HEK293 (cell line): ENCODE results near the gene UTP11.

ENCODE experiments used
- CTCF ChIA-PET: fragments of 350-600 bp; formaldehyde crosslinking; extraction: SDS; loops from one replicate; lab custom pipeline; 2021; ENCODE audit warnings: antibody characterized with exemption; lab: Yijun Ruan, JAX
- POLR2A ChIA-PET: fragments of 300-600 bp; formaldehyde crosslinking; extraction: SDS; loops from one replicate; lab custom pipeline; 2020; ENCODE audit warnings: antibody characterized with exemption, inconsistent platforms; lab: Yijun Ruan, JAX
- H3K27ac ChIP-seq: fragments of 200-500 bp; sonication (Bioruptor generic); 2 replicates; pipeline ENCODE4 v1.5.1; 2014; ENCODE audit warnings: low read depth, low read length, control low read depth, inconsistent platforms; ENCODE audit errors: extremely low read depth
- H3K36me3 ChIP-seq, 2 experiments: fragments of 200-500 bp in 1 of 2; sonication (Bioruptor generic) in 1 of 2; 1 replicate in 1 of 2; 2 replicates in 1 of 2; pipeline ENCODE4 v1.5.1; 2014 to 2017; ENCODE audit warnings: inconsistent platforms in 2 of 2, low read length in 2 of 2; ENCODE audit not compliant: control insufficient read depth in 2 of 2, insufficient read depth in 1 of 2
- H3K4me1 ChIP-seq: fragments of 200-500 bp; sonication (Bioruptor generic); 2 replicates; pipeline ENCODE4 v1.5.1; 2014; ENCODE audit warnings: mild to moderate bottlenecking, low read length, inconsistent platforms; ENCODE audit not compliant: control insufficient read depth, insufficient read depth
- H3K4me3 ChIP-seq: 2 replicates; pipeline ENCODE4 v1.5.1; 2011; ENCODE audit warnings: low read depth, mild to moderate bottlenecking, control low read depth, low read length, moderate library complexity
- H3K9me3 ChIP-seq: fragments of 200-500 bp; sonication (Bioruptor generic); 2 replicates; pipeline ENCODE4 v1.5.1; 2014; ENCODE audit warnings: low read depth, low read length, inconsistent platforms; ENCODE audit not compliant: control insufficient read depth, insufficient read depth
- EGR2 ChIP-seq: fragments of 450-650 bp; formaldehyde crosslinking; IDR thresholded peaks from 2 replicates; pipeline ENCODE4 v1.5.1; 2016; ENCODE audit warnings: low read depth, missing biosample characterization, missing genetic modification characterization
- KLF16 ChIP-seq: fragments of 450-650 bp; formaldehyde crosslinking; IDR thresholded peaks from 2 replicates; pipeline ENCODE4 v1.5.1; 2017; ENCODE audit warnings: missing biosample characterization, missing genetic modification characterization
- OVOL3 ChIP-seq: fragments of 450-650 bp; formaldehyde crosslinking; IDR thresholded peaks from 2 replicates; pipeline ENCODE4 v1.5.1; 2016; ENCODE audit warnings: missing biosample characterization, missing genetic modification characterization
- PATZ1 ChIP-seq: fragments of 450-650 bp; formaldehyde crosslinking; IDR thresholded peaks from 2 replicates; pipeline ENCODE4 v1.5.1; 2016; ENCODE audit warnings: missing biosample characterization, missing genetic modification characterization
- PRDM10 ChIP-seq: fragments of 450-650 bp; formaldehyde crosslinking; IDR thresholded peaks from 2 replicates; pipeline ENCODE4 v1.5.1; 2016; ENCODE audit warnings: missing biosample characterization, missing genetic modification characterization
- ZBTB17 ChIP-seq: fragments of 450-650 bp; formaldehyde crosslinking; IDR thresholded peaks from 2 replicates; pipeline ENCODE4 v1.5.1; 2016; ENCODE audit warnings: missing biosample characterization, missing genetic modification characterization
- ZBTB48 ChIP-seq: fragments of 450-650 bp; formaldehyde crosslinking; IDR thresholded peaks from 2 replicates; pipeline ENCODE4 v1.5.1; 2016; ENCODE audit warnings: missing biosample characterization, missing genetic modification characterization
- ZFHX2 ChIP-seq: fragments of 450-650 bp; formaldehyde crosslinking; conservative IDR thresholded peaks from 2 replicates; pipeline ENCODE4 v1.5.1; 2016; ENCODE audit warnings: missing biosample characterization, missing genetic modification characterization
- ZNF10 ChIP-seq: fragments of 450-650 bp; formaldehyde crosslinking; IDR thresholded peaks from 2 replicates; pipeline ENCODE4 v1.5.1; 2017; ENCODE audit warnings: missing biosample characterization, missing genetic modification characterization
- ZNF114 ChIP-seq: fragments of 450-650 bp; formaldehyde crosslinking; IDR thresholded peaks from 2 replicates; pipeline ENCODE4 v1.5.0; 2017; ENCODE audit warnings: missing biosample characterization, missing genetic modification characterization
- ZNF184 ChIP-seq: fragments of 450-650 bp; IDR thresholded peaks from 2 replicates; pipeline ENCODE4 v1.5.1; 2018; ENCODE audit warnings: missing biosample characterization, mild to moderate bottlenecking, missing genetic modification characterization
- ZNF202 ChIP-seq: fragments of 450-650 bp; formaldehyde crosslinking; IDR thresholded peaks from 2 replicates; pipeline ENCODE4 v1.5.1; 2016; ENCODE audit warnings: missing biosample characterization, missing genetic modification characterization, borderline replicate concordance
- ZNF350 ChIP-seq: fragments of 450-650 bp; formaldehyde crosslinking; IDR thresholded peaks from 2 replicates; pipeline ENCODE4 v1.5.0; 2017; ENCODE audit warnings: missing biosample characterization, mild to moderate bottlenecking, missing genetic modification characterization
- ZNF423 ChIP-seq: fragments of 450-650 bp; formaldehyde crosslinking; IDR thresholded peaks from 2 replicates; pipeline ENCODE4 v1.5.1; 2016; ENCODE audit warnings: missing biosample characterization, missing genetic modification characterization
- ZNF513 ChIP-seq: fragments of 450-650 bp; IDR thresholded peaks from 2 replicates; pipeline ENCODE4 v1.5.1; 2018; ENCODE audit warnings: missing biosample characterization, missing genetic modification characterization
- ZNF639 ChIP-seq: fragments of 450-650 bp; formaldehyde crosslinking; IDR thresholded peaks from 2 replicates; pipeline ENCODE4 v1.5.1; 2016; ENCODE audit warnings: missing biosample characterization, missing genetic modification characterization
- ZNF664 ChIP-seq: fragments of 450-650 bp; formaldehyde crosslinking; IDR thresholded peaks from 2 replicates; pipeline ENCODE4 v1.5.1; 2016; ENCODE audit warnings: missing biosample characterization, missing genetic modification characterization
- ZXDB ChIP-seq: fragments of 450-650 bp; formaldehyde crosslinking; IDR thresholded peaks from 2 replicates; pipeline ENCODE4 v1.5.1; 2016; ENCODE audit warnings: missing biosample characterization, missing genetic modification characterization
- TF ChIP-seq, protein P1 (sequence below): sonication (generic); formaldehyde crosslinking; IDR thresholded peaks from 2 replicates; pipeline ENCODE4 v1.8.1; 2022; ENCODE audit warnings: mild to moderate bottlenecking, moderate library complexity, missing genetic modification reagents
- TF ChIP-seq, protein P2 (sequence below): fragments of 450-650 bp; formaldehyde crosslinking; IDR thresholded peaks from 2 replicates; pipeline ENCODE4 v1.5.1; 2017; ENCODE audit warnings: missing biosample characterization, mild to moderate bottlenecking, missing genetic modification characterization, moderate library complexity

The UTP11 gene

DNA sequence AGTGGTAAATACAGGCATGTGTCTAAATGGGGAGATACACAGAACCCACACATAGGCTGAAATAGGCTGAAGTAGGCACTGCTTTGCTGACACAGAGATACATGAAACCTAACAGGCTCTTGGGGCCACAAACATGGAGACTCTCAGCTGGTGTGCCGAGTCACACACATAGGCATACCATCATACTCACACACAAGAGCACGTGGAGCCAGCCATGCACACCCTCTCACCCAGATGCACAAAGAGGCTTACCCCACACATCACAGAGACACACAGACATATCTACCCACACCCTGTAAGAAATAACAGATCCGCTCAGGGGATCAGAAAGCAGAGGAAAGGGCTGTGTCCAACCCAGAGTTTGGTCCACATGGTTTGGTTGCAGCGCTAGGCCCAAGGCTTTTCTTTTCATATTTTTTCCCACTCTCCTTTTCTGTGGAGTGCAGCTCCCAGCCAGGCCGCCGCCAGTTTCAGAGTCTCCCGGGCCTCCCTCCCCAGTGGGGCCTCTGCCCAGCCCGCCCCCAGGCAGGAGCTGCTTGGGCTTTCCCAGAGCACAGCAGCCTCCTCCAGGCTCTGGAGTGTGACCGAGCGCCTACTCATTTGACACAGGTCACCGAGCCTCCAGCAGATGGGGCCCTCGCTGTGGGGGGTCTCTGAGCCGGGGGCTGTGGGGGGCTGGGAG is 38.0 kb downstream of the UTP11 start (continued):
- 0 out of 2 replicates have a peak, but pooled peaks have one; percentile 24 for TF ChIP-seq PRDM10 (tag by site-specific recombination)
- no peak for TF ChIP-seq ZNF202 (tag by site-specific recombination)
- peak; percentile 90 for TF ChIP-seq ZFHX2 (tag by site-specific recombination)

DNA sequence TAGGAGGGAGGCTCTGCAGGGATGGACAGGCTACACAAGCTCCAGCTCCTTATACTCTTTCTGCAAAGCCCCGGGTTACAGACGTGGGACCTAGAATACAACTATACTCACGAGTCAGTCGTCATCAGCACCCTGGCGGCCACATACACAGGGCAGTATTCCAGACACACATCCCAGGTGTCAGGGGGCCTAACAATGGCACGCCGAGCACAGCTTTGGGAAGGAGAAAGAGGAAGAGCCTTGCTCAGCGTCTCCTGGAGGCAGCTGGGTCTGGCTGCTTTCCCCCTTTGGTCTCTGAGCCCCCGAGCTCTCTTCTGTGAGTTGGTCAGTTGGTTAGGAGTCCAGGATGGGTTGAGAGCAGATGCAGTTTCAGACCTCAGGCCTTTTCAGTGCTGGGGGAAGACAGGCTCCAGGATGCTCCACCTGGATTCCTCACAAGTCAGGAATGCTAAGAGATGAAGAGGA is 38.6 kb downstream of the UTP11 start:
- POLR2A ChIA-PET = no interaction called here

DNA sequence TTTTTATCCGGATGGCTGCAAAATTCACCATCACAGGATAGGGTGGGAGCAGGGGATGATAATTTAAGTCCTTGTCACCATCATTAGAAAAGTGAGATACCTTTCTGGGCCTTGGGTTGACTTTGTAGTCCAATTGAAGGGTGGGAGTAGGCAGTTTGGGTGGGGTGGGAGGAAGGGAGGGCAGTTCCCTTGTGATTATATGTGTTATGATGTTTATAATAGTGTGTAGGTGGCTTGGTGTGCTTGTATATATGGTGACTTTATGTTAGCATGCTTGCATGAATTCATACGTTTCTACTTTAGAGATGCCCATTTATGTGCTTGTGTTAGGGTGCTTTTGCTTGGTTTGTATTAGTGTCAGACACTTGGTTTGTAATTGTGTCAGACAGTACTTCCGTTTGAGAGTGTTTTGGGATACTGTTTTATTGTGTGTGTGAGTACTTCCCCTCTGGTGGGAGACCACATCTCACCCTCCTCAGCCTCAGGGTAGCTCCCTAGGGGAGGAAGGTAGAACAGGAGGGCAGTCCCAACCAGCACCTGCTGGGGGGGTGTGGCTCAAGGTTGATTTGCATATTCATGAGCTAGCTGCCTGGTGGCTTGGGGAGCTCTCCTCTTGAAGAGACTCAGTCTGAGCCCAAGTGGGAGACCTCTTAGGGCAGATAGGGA is 40.3 kb downstream of the UTP11 start:
- ChIA-PET CTCF (interaction anchor here (1.0 kb wide), 1 partner anchor 9 kb away, joined by 4 read pairs; no protein-coding TSS in a partner anchor), POLR2A (no interaction called here)
- Histone ChIP-seq H3K9me3 (no peaks in the 10 kb centered on the region), H3K4me1 (no peaks in the 10 kb centered on the region), H3K36me3 (no peaks in the 10 kb centered on the region), H3K4me3 (no peak overlapping the region), H3K27ac (no peak overlapping the region)
- TF ChIP-seq, protein P1, sequence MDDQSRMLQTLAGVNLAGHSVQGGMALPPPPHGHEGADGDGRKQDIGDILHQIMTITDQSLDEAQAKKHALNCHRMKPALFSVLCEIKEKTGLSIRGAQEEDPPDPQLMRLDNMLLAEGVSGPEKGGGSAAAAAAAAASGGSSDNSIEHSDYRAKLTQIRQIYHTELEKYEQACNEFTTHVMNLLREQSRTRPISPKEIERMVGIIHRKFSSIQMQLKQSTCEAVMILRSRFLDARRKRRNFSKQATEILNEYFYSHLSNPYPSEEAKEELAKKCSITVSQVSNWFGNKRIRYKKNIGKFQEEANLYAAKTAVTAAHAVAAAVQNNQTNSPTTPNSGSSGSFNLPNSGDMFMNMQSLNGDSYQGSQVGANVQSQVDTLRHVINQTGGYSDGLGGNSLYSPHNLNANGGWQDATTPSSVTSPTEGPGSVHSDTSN = no peak
- TF ChIP-seq ZBTB48 (tag by site-specific recombination) (no peak), ZNF423 (tag by site-specific recombination) (no peak), PATZ1 (no peak), ZBTB17 (tag by site-specific recombination) (no peak), ZNF513 (tag by site-specific recombination) (no peak), ZXDB (no peak), ZNF350 (tag by site-specific recombination) (no peak), ZNF10 (peak; percentile 10; the same call in 1 of the 2 replicates), ZFHX2 (tag by site-specific recombination) (peak; percentile 88), KLF16 (no peak), EGR2 (tag by site-specific recombination) (peak; percentile 88), ZNF639 (tag by site-specific recombination) (no peak), ZNF114 (no peak), OVOL3 (tag by site-specific recombination) (no peak), ZNF184 (no peak)
- TF ChIP-seq, protein P2, sequence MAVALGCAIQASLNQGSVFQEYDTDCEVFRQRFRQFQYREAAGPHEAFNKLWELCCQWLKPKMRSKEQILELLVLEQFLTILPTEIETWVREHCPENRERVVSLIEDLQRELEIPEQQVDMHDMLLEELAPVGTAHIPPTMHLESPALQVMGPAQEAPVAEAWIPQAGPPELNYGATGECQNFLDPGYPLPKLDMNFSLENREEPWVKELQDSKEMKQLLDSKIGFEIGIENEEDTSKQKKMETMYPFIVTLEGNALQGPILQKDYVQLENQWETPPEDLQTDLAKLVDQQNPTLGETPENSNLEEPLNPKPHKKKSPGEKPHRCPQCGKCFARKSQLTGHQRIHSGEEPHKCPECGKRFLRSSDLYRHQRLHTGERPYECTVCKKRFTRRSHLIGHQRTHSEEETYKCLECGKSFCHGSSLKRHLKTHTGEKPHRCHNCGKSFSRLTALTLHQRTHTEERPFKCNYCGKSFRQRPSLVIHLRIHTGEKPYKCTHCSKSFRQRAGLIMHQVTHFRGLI = no peak

More for the DNA sequence above, 38.6 kb downstream of the UTP11 start:
- CTCF ChIA-PET = interaction anchor here (0.5 kb wide), 1 partner anchor 24 kb away, joined by 3 read pairs; no protein-coding TSS in a partner anchor
- Histone ChIP-seq H3K4me1 (no peaks in the 10 kb centered on the region), H3K27ac (no peak overlapping the region), H3K4me3 (no peak overlapping the region), H3K9me3 (no peaks in the 10 kb centered on the region), H3K36me3 (no peaks in the 10 kb centered on the region)
- no peak for TF ChIP-seq ZNF664
- TF ChIP-seq EGR2 (tag by site-specific recombination) = 0 out of 2 replicates have a peak, but pooled peaks have one; percentile 4
